ENCODE results near the gene DNASE1. TPM values are rescaled to one million over a fixed set of nuclear protein-coding genes. Genes with fewer than 3 reads are reported as not detected.

DNASE1 gene
- total RNA-seq, 2 donors from 2014 or later, result 31.2 to 32.2 TPM

- 95% methylated on average over 13 of the region's 13 CpGs; no CpG with 5 or more reads in 1 of the 2 experiments for WGBS, 2 experiments (ENCODE audit: insufficient coverage in 1 of 2, insufficient read length in 1 of 2)
- Mint-ChIP-seq H3K27me3 (ENCODE audit: insufficient read depth) (no peaks in the 10 kb centered on the region), H3K36me3 (ENCODE audit: low read depth) (peaks cover 72% of the 10 kb centered on the region), H3K4me1 (no peaks in the 10 kb centered on the region), H3K9me3 (no peaks in the 10 kb centered on the region), H3K27ac (no peak overlapping the region), H3K4me3 (no peak overlapping the region)
- Histone ChIP-seq H3K9ac (ENCODE audit: extremely low read depth, low read length, poor library complexity, severe bottlenecking) (no peak overlapping the region), H3K4me3 (ENCODE audit: low read length) (no peak overlapping the region), H3K9me3 (ENCODE audit: control insufficient read depth, low read length) (no peaks in the 10 kb centered on the region), H3K27ac (ENCODE audit: low read depth, low read length) (no peak overlapping the region), H3K27me3 (ENCODE audit: control insufficient read depth, insufficient read depth, low read length, poor library complexity, severe bottlenecking) (no peaks in the 10 kb centered on the region), H3K4me1 (ENCODE audit: control insufficient read depth, insufficient read depth, low read length) (no peaks in the 10 kb centered on the region), H3K36me3 (ENCODE audit: control insufficient read depth, insufficient read depth, low read length) (peaks cover 88% of the 10 kb centered on the region)
- TF ChIP-seq CTCF (conservative IDR thresholded peaks at IDR 0.05), result no peak
- no peak for DNase-seq
These were observed 7.4 kb downstream of the DNASE1 start for GRCh38 chr16:3661922-3662321.

- TF ChIP-seq CTCF (conservative IDR thresholded peaks at IDR 0.05), result no peak
- Histone ChIP-seq H3K36me3 (ENCODE audit: control insufficient read depth, insufficient read depth, low read length) (peaks cover 84% of the 10 kb centered on the region), H3K9ac (ENCODE audit: extremely low read depth, low read length, poor library complexity, severe bottlenecking) (no peak overlapping the region), H3K9me3 (ENCODE audit: control insufficient read depth, low read length) (no peaks in the 10 kb centered on the region), H3K27me3 (ENCODE audit: control insufficient read depth, insufficient read depth, low read length, poor library complexity, severe bottlenecking) (no peaks in the 10 kb centered on the region), H3K4me3 (ENCODE audit: low read length) (no peak overlapping the region), H3K27ac (ENCODE audit: low read depth, low read length) (no peak overlapping the region), H3K4me1 (ENCODE audit: control insufficient read depth, insufficient read depth, low read length) (no peaks in the 10 kb centered on the region)
- WGBS, 2 experiments (ENCODE audit: insufficient coverage in 1 of 2, insufficient read length in 1 of 2), result 95 to 99% methylated on average over 11 to 17 of the region's 17 CpGs
- Mint-ChIP-seq H3K36me3 (ENCODE audit: low read depth) (peaks cover 68% of the 10 kb centered on the region), H3K27me3 (ENCODE audit: insufficient read depth) (no peaks in the 10 kb centered on the region), H3K27ac (no peak overlapping the region), H3K4me3 (no peak overlapping the region), H3K9me3 (no peaks in the 10 kb centered on the region), H3K4me1 (no peaks in the 10 kb centered on the region)
- no peak for DNase-seq
These were observed 8.1 kb downstream of the DNASE1 start for GRCh38 chr16:3662601-3663000.

GRCh38 chr16:3664187-3664896 is 9.9 kb downstream of the DNASE1 start:
- no peaks in the 10 kb centered on the region for H3K9me3 ChIP-seq (ENCODE audit: control insufficient read depth, low read length)
- no peaks in the 10 kb centered on the region for H3K27me3 ChIP-seq (ENCODE audit: control insufficient read depth, insufficient read depth, low read length, poor library complexity, severe bottlenecking)
- DNase-seq, result no peak
- H3K9me3 Mint-ChIP-seq, result no peaks in the 10 kb centered on the region
- H3K36me3 ChIP-seq (ENCODE audit: control insufficient read depth, insufficient read depth, low read length), result peaks cover 78% of the 10 kb centered on the region
- H3K4me3 ChIP-seq (ENCODE audit: low read length), result no peak overlapping the region
- H3K27ac Mint-ChIP-seq, result no peak overlapping the region
- TF ChIP-seq CTCF (conservative IDR thresholded peaks at IDR 0.05), result no peak
- H3K36me3 Mint-ChIP-seq (ENCODE audit: low read depth), result peaks cover 68% of the 10 kb centered on the region
- H3K27me3 Mint-ChIP-seq (ENCODE audit: insufficient read depth), result no peaks in the 10 kb centered on the region
- no peak overlapping the region for H3K4me3 Mint-ChIP-seq
- no peak overlapping the region for H3K27ac ChIP-seq (ENCODE audit: low read depth, low read length)
- no peaks in the 10 kb centered on the region for H3K4me1 ChIP-seq (ENCODE audit: control insufficient read depth, insufficient read depth, low read length)
- no peak overlapping the region for H3K9ac ChIP-seq (ENCODE audit: extremely low read depth, low read length, poor library complexity, severe bottlenecking)
- WGBS, 2 experiments (ENCODE audit: insufficient coverage in 1 of 2, insufficient read length in 1 of 2), result 94 to 97% methylated on average over 20 to 31 of the region's 31 CpGs
- no peaks in the 10 kb centered on the region for H3K4me1 Mint-ChIP-seq
